Measurements from ENCODE around the gene NXPH3.

NXPH3 gene

GRCh38 chr17:49576088-49576916 is 631 bp downstream of the NXPH3 start:
- Histone ChIP-seq H3K4me1 (ENCODE audit: control insufficient read depth in 2 of 2, insufficient read depth in 2 of 2, low read length in 2 of 2) (peaks cover 3 to 5% of the 10 kb centered on the region in 2 donors), H3K27me3 (ENCODE audit: control insufficient read depth in 2 of 2, insufficient read depth in 2 of 2, low read length in 2 of 2) (peaks cover 31 to 34% of the 10 kb centered on the region in 2 donors), H3K9me3 (ENCODE audit: control insufficient read depth in 2 of 2, low read length in 2 of 2) (no peaks in the 10 kb centered on the region), H3K27ac (ENCODE audit: low read depth in 2 of 2, low read length in 2 of 2) (peak overlapping the region; percentile 27 to 43), H3K36me3 (ENCODE audit: control insufficient read depth in 2 of 2, insufficient read depth in 2 of 2, low read length in 2 of 2) (no peaks in the 10 kb centered on the region), H3K9ac (ENCODE audit: low read depth in 1 of 2, low read length in 2 of 2) (peak overlapping the region in 1 of 2 donors; percentile 2), H3K4me3 (ENCODE audit: low read length in 2 of 2) (peak overlapping the region; percentile 52 to 66)

GRCh38 chr17:49576917-49577649 is 1.4 kb downstream of the NXPH3 start:
- Histone ChIP-seq H3K36me3 (ENCODE audit: control insufficient read depth in 2 of 2, insufficient read depth in 2 of 2, low read length in 2 of 2) (no peaks in the 10 kb centered on the region), H3K27me3 (ENCODE audit: control insufficient read depth in 2 of 2, insufficient read depth in 2 of 2, low read length in 2 of 2) (peaks cover 31 to 34% of the 10 kb centered on the region in 2 donors), H3K27ac (ENCODE audit: low read depth in 2 of 2, low read length in 2 of 2) (peak overlapping the region; percentile 27 to 43), H3K9ac (ENCODE audit: low read depth in 1 of 2, low read length in 2 of 2) (peak overlapping the region; percentile 14 to 35), H3K4me3 (ENCODE audit: low read length in 2 of 2) (peak overlapping the region; percentile 52 to 59), H3K9me3 (ENCODE audit: control insufficient read depth in 2 of 2, low read length in 2 of 2) (no peaks in the 10 kb centered on the region), H3K4me1 (ENCODE audit: control insufficient read depth in 2 of 2, insufficient read depth in 2 of 2, low read length in 2 of 2) (peaks cover 3 to 5% of the 10 kb centered on the region in 2 donors)

- peaks cover 3 to 5% of the 10 kb centered on the region in 2 donors for H3K4me1 ChIP-seq (ENCODE audit: control insufficient read depth in 2 of 2, insufficient read depth in 2 of 2, low read length in 2 of 2)
These were observed 1.9 kb downstream of the NXPH3 start for GRCh38 chr17:49577650-49577934.

GRCh38 chr17:49577963-49578362 is 2.3 kb downstream of the NXPH3 start:
- Histone ChIP-seq H3K4me1 (ENCODE audit: control insufficient read depth in 2 of 2, insufficient read depth in 2 of 2, low read length in 2 of 2) (peaks cover 3 to 5% of the 10 kb centered on the region in 2 donors), H3K9me3 (ENCODE audit: control insufficient read depth in 2 of 2, low read length in 2 of 2) (no peaks in the 10 kb centered on the region), H3K4me3 (ENCODE audit: low read length in 2 of 2) (no peak overlapping the region), H3K36me3 (ENCODE audit: control insufficient read depth in 2 of 2, insufficient read depth in 2 of 2, low read length in 2 of 2) (no peaks in the 10 kb centered on the region), H3K27ac (ENCODE audit: low read depth in 2 of 2, low read length in 2 of 2) (no peak overlapping the region), H3K9ac (ENCODE audit: low read depth in 1 of 2, low read length in 2 of 2) (no peak overlapping the region), H3K27me3 (ENCODE audit: control insufficient read depth in 2 of 2, insufficient read depth in 2 of 2, low read length in 2 of 2) (peaks cover 31% of the 10 kb centered on the region in 2 donors)

More at GRCh38 chr17:49577650-49577934, 1.9 kb downstream of the NXPH3 start:
- no peaks in the 10 kb centered on the region for H3K9me3 ChIP-seq (ENCODE audit: control insufficient read depth in 2 of 2, low read length in 2 of 2)
- H3K27ac ChIP-seq (ENCODE audit: low read depth in 2 of 2, low read length in 2 of 2) = no peak overlapping the region
- H3K27me3 ChIP-seq (ENCODE audit: control insufficient read depth in 2 of 2, insufficient read depth in 2 of 2, low read length in 2 of 2) = peaks cover 31% of the 10 kb centered on the region in 2 donors
- no peak overlapping the region for H3K9ac ChIP-seq (ENCODE audit: low read depth in 1 of 2, low read length in 2 of 2)
- H3K4me3 ChIP-seq (ENCODE audit: low read length in 2 of 2) = peak overlapping the region in 1 of 2 donors; percentile 3
- no peaks in the 10 kb centered on the region for H3K36me3 ChIP-seq (ENCODE audit: control insufficient read depth in 2 of 2, insufficient read depth in 2 of 2, low read length in 2 of 2)

- Histone ChIP-seq H3K4me1 (ENCODE audit: control insufficient read depth in 2 of 2, insufficient read depth in 2 of 2, low read length in 2 of 2) (peaks cover 3 to 5% of the 10 kb centered on the region in 2 donors), H3K27ac (ENCODE audit: low read depth in 2 of 2, low read length in 2 of 2) (no peak overlapping the region)
These were observed 2.7 kb downstream of the NXPH3 start for GRCh38 chr17:49578414-49578813.

GRCh38 chr17:49578952-49579500 is 3.4 kb downstream of the NXPH3 start:
- H3K4me1 ChIP-seq (ENCODE audit: control insufficient read depth in 2 of 2, insufficient read depth in 2 of 2, low read length in 2 of 2) = peaks cover 3 to 5% of the 10 kb centered on the region in 2 donors
- H3K36me3 ChIP-seq (ENCODE audit: control insufficient read depth in 2 of 2, insufficient read depth in 2 of 2, low read length in 2 of 2) = no peaks in the 10 kb centered on the region
- H3K4me3 ChIP-seq (ENCODE audit: low read length in 2 of 2) = no peak overlapping the region
- no peaks in the 10 kb centered on the region for H3K9me3 ChIP-seq (ENCODE audit: control insufficient read depth in 2 of 2, low read length in 2 of 2)
- peaks cover 23 to 26% of the 10 kb centered on the region in 2 donors for H3K27me3 ChIP-seq (ENCODE audit: control insufficient read depth in 2 of 2, insufficient read depth in 2 of 2, low read length in 2 of 2)
- no peak overlapping the region for H3K9ac ChIP-seq (ENCODE audit: low read depth in 1 of 2, low read length in 2 of 2)
- H3K27ac ChIP-seq (ENCODE audit: low read depth in 2 of 2, low read length in 2 of 2) = no peak overlapping the region

More at GRCh38 chr17:49578414-49578813, 2.7 kb downstream of the NXPH3 start:
- H3K36me3 ChIP-seq (ENCODE audit: control insufficient read depth in 2 of 2, insufficient read depth in 2 of 2, low read length in 2 of 2) = no peaks in the 10 kb centered on the region
- H3K4me3 ChIP-seq (ENCODE audit: low read length in 2 of 2) = no peak overlapping the region
- no peaks in the 10 kb centered on the region for H3K9me3 ChIP-seq (ENCODE audit: control insufficient read depth in 2 of 2, low read length in 2 of 2)
- no peak overlapping the region for H3K9ac ChIP-seq (ENCODE audit: low read depth in 1 of 2, low read length in 2 of 2)
- peaks cover 27 to 31% of the 10 kb centered on the region in 2 donors for H3K27me3 ChIP-seq (ENCODE audit: control insufficient read depth in 2 of 2, insufficient read depth in 2 of 2, low read length in 2 of 2)

- Histone ChIP-seq H3K9me3 (ENCODE audit: control insufficient read depth in 2 of 2, low read length in 2 of 2) (no peaks in the 10 kb centered on the region), H3K9ac (ENCODE audit: low read depth in 1 of 2, low read length in 2 of 2) (no peak overlapping the region), H3K4me3 (ENCODE audit: low read length in 2 of 2) (no peak overlapping the region), H3K4me1 (ENCODE audit: control insufficient read depth in 2 of 2, insufficient read depth in 2 of 2, low read length in 2 of 2) (peaks cover 3 to 5% of the 10 kb centered on the region in 2 donors), H3K36me3 (ENCODE audit: control insufficient read depth in 2 of 2, insufficient read depth in 2 of 2, low read length in 2 of 2) (no peaks in the 10 kb centered on the region), H3K27me3 (ENCODE audit: control insufficient read depth in 2 of 2, insufficient read depth in 2 of 2, low read length in 2 of 2) (peaks cover 20 to 26% of the 10 kb centered on the region in 2 donors), H3K27ac (ENCODE audit: low read depth in 2 of 2, low read length in 2 of 2) (no peak overlapping the region)
These were observed 3.9 kb downstream of the NXPH3 start for GRCh38 chr17:49579522-49579921.

GRCh38 chr17:49580055-49580721 is 4.5 kb downstream of the NXPH3 start:
- H3K9ac ChIP-seq (ENCODE audit: low read depth in 1 of 2, low read length in 2 of 2) = no peak overlapping the region
- no peak overlapping the region for H3K4me3 ChIP-seq (ENCODE audit: low read length in 2 of 2)
- H3K27ac ChIP-seq (ENCODE audit: low read depth in 2 of 2, low read length in 2 of 2) = no peak overlapping the region
- peaks cover 3 to 5% of the 10 kb centered on the region in 2 donors for H3K4me1 ChIP-seq (ENCODE audit: control insufficient read depth in 2 of 2, insufficient read depth in 2 of 2, low read length in 2 of 2)
- H3K36me3 ChIP-seq (ENCODE audit: control insufficient read depth in 2 of 2, insufficient read depth in 2 of 2, low read length in 2 of 2) = no peaks in the 10 kb centered on the region
- peaks cover 13 to 22% of the 10 kb centered on the region in 2 donors for H3K27me3 ChIP-seq (ENCODE audit: control insufficient read depth in 2 of 2, insufficient read depth in 2 of 2, low read length in 2 of 2)
- H3K9me3 ChIP-seq (ENCODE audit: control insufficient read depth in 2 of 2, low read length in 2 of 2) = no peaks in the 10 kb centered on the region

GRCh38 chr17:49580981-49581647 is 5.4 kb downstream of the NXPH3 start:
- Histone ChIP-seq H3K4me3 (ENCODE audit: low read length in 2 of 2) (no peak overlapping the region), H3K36me3 (ENCODE audit: control insufficient read depth in 2 of 2, insufficient read depth in 2 of 2, low read length in 2 of 2) (no peaks in the 10 kb centered on the region), H3K27me3 (ENCODE audit: control insufficient read depth in 2 of 2, insufficient read depth in 2 of 2, low read length in 2 of 2) (peaks cover 13 to 17% of the 10 kb centered on the region in 2 donors), H3K9me3 (ENCODE audit: control insufficient read depth in 2 of 2, low read length in 2 of 2) (no peaks in the 10 kb centered on the region), H3K9ac (ENCODE audit: low read depth in 1 of 2, low read length in 2 of 2) (no peak overlapping the region), H3K4me1 (ENCODE audit: control insufficient read depth in 2 of 2, insufficient read depth in 2 of 2, low read length in 2 of 2) (peaks cover under 1 to 5% of the 10 kb centered on the region in 2 donors), H3K27ac (ENCODE audit: low read depth in 2 of 2, low read length in 2 of 2) (no peak overlapping the region)

All from mucosa of rectum (tissue), 2 donors.